Type B pancreatic cell (in vitro differentiated cells): Measurements from ENCODE around the gene BEAN1. TPM values are rescaled to one million over a fixed set of nuclear protein-coding genes. Genes with fewer than 3 reads are reported as not detected.

Experiments
- DNase-seq: peaks from one replicate; pipeline ENCODE4 v3.0.0; 2021; ENCODE audit warnings: mixed read lengths; ENCODE audit not compliant: unreplicated experiment; ENCODE audit errors: extremely low spot score
- H3K27ac Mint-ChIP-seq: 2 replicates; pipeline ENCODE4 v1.8.0; 2021; ENCODE audit warnings: mild to moderate bottlenecking, mixed read lengths
- H3K27me3 Mint-ChIP-seq: 2 replicates; pipeline ENCODE4 v1.8.0; 2021; ENCODE audit warnings: mixed read lengths
- H3K36me3 Mint-ChIP-seq: 2 replicates; pipeline ENCODE4 v1.8.0; 2021; ENCODE audit warnings: mixed read lengths
- H3K4me1 Mint-ChIP-seq: one replicate; pipeline ENCODE4 v1.8.0; 2021; ENCODE audit warnings: mixed read lengths; ENCODE audit not compliant: unreplicated experiment
- H3K4me3 Mint-ChIP-seq: 2 replicates; pipeline ENCODE4 v1.8.0; 2021; ENCODE audit warnings: mild to moderate bottlenecking, mixed read lengths
- H3K9me3 Mint-ChIP-seq: 2 replicates; pipeline ENCODE4 v1.8.0; 2021; ENCODE audit warnings: mixed read lengths
- total RNA-seq: library from RNA; stranded (reverse); gene quantifications from 2 replicates; pipeline ENCODE4 v1.2.1, GENCODE V29; 2021; ENCODE audit warnings: low replicate concordance
- TF ChIP-seq, protein P1 (sequence below): fragments of 200-600 bp; sonication (generic); conservative IDR thresholded peaks from 2 replicates; pipeline ENCODE4 v1.5.0; 2021; ENCODE audit warnings: antibody characterized with exemption, mild to moderate bottlenecking

Gene BEAN1
- total RNA-seq, 1 donor from 2014 or later, result 1.1 TPM

DNA sequence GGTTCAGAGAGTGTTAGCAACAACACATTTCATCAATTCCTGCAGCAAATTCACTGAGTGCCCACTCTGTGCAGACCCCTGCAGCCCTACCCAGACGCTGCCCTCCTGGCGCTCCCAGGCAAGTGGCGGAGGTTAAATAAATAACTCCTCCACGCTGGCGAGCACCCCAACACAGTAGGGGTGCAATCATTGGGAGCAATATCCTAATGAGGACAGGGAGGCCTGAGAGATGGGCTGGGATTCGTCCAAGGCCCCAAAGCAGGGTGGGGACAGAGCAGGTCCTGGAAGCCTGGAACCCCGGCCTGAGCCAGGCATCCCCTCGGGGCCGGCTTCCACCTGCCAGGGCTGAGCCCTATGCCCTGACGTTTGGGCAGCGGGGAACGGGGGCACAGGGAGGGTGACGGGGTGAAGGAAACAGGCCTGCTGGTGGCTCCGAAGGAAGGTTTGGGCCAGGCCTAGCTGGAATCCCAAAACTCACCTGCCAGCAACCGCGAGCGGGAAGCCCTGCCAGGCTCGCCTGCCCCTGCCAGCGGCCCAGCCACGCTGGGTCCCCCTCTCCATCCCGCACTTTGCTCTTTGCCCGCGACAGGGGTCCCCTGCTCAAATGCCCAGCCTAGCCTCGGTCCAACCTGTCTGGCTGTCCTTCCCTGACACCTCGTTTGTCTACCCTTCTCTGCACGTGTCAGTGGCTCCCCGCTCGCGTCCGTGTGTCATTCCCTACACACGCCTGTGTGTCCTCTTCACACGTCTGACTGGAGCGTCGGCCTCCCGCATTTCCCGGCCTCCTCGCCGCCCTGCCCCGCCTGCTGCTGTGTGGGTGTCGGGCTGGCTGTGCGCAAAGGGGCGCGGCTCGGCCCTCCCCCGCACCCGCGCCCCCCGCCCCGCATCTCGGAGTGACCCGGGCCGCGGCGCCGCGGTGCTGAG lies 721 bp upstream of the BEAN1 start:
- Mint-ChIP-seq H3K27ac (peak overlapping the region; percentile 23), H3K4me1 (no peaks in the 10 kb centered on the region), H3K36me3 (no peaks in the 10 kb centered on the region), H3K4me3 (peak overlapping the region; percentile 75), H3K9me3 (no peaks in the 10 kb centered on the region), H3K27me3 (peaks cover 81% of the 10 kb centered on the region)
- TF ChIP-seq, protein P1, sequence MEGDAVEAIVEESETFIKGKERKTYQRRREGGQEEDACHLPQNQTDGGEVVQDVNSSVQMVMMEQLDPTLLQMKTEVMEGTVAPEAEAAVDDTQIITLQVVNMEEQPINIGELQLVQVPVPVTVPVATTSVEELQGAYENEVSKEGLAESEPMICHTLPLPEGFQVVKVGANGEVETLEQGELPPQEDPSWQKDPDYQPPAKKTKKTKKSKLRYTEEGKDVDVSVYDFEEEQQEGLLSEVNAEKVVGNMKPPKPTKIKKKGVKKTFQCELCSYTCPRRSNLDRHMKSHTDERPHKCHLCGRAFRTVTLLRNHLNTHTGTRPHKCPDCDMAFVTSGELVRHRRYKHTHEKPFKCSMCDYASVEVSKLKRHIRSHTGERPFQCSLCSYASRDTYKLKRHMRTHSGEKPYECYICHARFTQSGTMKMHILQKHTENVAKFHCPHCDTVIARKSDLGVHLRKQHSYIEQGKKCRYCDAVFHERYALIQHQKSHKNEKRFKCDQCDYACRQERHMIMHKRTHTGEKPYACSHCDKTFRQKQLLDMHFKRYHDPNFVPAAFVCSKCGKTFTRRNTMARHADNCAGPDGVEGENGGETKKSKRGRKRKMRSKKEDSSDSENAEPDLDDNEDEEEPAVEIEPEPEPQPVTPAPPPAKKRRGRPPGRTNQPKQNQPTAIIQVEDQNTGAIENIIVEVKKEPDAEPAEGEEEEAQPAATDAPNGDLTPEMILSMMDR, result no peak
- no peak for DNase-seq

DNA sequence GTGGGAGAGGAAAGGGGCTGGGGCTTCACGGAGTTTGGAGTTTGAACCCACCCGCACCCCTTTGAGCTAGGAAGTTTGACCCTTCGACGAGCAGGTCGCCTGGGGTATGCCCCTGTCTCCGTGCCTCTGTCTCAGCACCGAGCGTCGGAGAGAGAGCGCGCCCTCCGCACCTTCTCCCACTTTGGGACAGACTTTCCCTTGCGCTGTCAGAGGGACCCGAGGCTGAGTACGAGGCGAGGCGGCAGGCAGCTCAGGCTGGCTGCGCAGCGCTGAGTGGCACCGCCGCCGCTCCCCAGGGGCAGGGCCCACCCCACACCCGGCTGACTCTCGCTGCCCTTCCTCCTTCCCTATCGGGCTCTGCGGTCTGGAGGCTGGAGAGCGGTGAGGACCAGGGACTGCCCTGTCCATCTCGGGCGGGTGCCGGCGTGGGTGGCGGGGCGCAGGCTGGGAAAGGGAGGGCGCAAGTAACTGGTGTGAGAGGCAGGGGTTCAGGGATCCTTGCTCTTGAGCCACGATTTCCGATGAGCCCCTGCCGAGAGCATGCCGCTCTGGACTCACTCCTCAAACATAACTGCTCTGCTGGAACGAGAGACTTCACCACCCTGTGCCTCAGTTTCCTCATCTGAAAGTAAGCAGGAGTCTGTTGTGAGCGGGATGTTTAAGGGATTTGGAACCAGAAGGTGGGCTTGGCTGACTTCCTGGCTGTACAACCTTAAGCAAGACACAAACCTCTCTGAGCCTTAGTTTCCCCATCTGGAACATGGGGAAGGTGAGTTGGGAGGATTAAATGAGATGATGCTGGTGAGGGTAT lies 981 bp downstream of the BEAN1 start:
- Mint-ChIP-seq H3K4me1 (no peaks in the 10 kb centered on the region), H3K27me3 (peaks cover 88% of the 10 kb centered on the region), H3K27ac (no peak overlapping the region), H3K36me3 (no peaks in the 10 kb centered on the region), H3K9me3 (no peaks in the 10 kb centered on the region), H3K4me3 (peak overlapping the region; percentile 81)
- no peak for DNase-seq
- TF ChIP-seq, protein P1, result no peak

DNA sequence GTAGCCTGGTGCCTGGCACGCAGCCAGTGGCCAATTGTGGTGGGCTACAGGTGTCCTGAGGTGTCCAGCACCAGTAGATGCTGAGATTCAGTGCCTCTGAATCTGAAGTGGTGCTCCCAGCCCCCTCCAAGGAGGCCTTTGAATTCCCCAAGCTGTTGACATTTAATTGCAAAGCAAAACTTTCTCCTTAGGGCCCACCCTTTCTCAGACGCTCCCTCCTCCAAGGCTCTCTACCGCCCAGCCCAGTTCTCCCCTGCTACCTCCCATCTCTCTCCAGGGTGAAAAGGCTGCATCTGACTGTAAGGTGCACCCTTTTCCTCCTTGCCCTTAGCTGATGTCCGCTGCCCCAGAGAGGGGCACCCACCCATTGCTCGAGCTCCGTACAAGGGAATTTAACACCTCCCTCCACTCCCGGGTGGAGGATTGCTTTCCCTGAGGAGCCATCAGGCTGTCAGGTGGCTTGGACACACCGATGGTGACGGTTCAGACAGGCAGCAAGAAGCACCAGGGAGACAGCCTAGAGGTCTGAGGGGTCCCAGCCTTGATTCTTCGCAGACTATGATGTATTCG lies 1.7 kb downstream of the BEAN1 start:
- H3K4me3 Mint-ChIP-seq, result peak overlapping the region; percentile 81
- H3K36me3 Mint-ChIP-seq, result no peaks in the 10 kb centered on the region
- H3K4me1 Mint-ChIP-seq, result no peaks in the 10 kb centered on the region
- H3K27ac Mint-ChIP-seq, result no peak overlapping the region
- H3K27me3 Mint-ChIP-seq, result peaks cover 85% of the 10 kb centered on the region
- no peaks in the 10 kb centered on the region for H3K9me3 Mint-ChIP-seq
- DNase-seq, result no peak
- TF ChIP-seq, protein P1, result no peak

DNA sequence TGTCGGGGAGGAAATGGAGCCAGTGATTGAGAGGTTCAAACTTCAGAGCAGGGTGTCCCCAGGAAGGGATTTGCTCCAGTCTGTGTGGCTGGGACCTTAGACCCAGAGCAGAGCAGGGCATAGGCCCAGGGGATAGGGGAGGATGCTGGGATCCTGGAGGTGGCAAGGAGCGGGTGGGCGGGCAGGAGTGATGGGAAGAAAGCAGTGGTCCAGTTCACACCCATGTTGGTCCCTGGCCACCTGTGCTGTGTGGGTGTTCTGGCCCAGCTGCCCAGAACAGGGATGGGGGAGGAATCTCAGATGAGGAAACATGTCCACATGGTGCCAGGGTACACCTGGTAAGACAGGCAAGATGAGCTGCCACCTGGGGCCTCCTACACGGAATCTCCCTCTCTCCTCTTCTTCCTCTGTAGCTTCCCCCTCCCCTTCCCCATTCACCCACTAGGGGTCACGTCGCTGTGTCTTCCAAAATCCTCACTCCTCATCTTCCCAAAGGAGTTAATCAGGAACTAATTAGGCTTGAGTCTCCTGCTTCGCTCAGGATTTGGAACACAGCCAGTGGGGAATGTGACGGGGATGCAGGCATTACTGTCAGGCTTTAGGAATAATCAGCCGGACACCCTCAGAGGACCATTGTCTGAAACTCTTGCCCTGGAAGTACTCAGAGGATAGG lies 2.3 kb downstream of the BEAN1 start:
- TF ChIP-seq, protein P1, result peak; percentile 52
- no peaks in the 10 kb centered on the region for H3K9me3 Mint-ChIP-seq
- peak; percentile 55 for DNase-seq
- peak overlapping the region; percentile 81 for H3K4me3 Mint-ChIP-seq
- H3K4me1 Mint-ChIP-seq, result no peaks in the 10 kb centered on the region
- H3K27me3 Mint-ChIP-seq, result peaks cover 78% of the 10 kb centered on the region
- no peaks in the 10 kb centered on the region for H3K36me3 Mint-ChIP-seq
- no peak overlapping the region for H3K27ac Mint-ChIP-seq

DNA sequence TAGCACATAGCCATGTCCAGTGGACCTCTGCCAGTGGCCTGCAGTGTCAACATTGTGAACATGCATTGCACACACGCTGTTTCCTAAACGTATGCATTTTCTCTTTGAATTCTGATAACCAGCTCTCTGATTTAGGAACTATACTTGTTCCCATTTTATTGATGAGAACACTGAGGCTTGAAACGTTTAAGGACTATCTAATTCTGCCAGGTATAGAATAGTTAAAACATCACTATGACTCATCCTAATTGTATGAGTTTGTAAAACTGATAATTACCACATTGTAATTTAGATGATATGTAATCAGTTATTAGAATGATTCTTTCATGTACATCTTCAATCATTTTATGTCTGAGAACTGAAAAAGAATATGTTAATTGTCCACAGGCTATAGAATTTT lies 3.1 kb downstream of the BEAN1 start:
- H3K9me3 Mint-ChIP-seq, result no peaks in the 10 kb centered on the region
- DNase-seq, result no peak
- no peak overlapping the region for H3K4me3 Mint-ChIP-seq
- peaks cover 71% of the 10 kb centered on the region for H3K27me3 Mint-ChIP-seq
- no peaks in the 10 kb centered on the region for H3K36me3 Mint-ChIP-seq
- H3K27ac Mint-ChIP-seq, result no peak overlapping the region
- H3K4me1 Mint-ChIP-seq, result no peaks in the 10 kb centered on the region
- TF ChIP-seq, protein P1, result no peak
